Measurements from ENCODE around the gene MAP3K21.

GRCh38 chr1:233393926-233394680 is 66.6 kb downstream of the MAP3K21 start:
- no peak for TF ChIP-seq CTCF (conservative IDR thresholded peaks at IDR 0.05 in 1 of 2, IDR thresholded peaks at IDR 0.05 in 1 of 2; ENCODE audit: low read depth in 1 of 2, low read length in 2 of 2)
- TF ChIP-seq EZH2 (IDR thresholded peaks at IDR 0.05; ENCODE audit: low read length, missing control alignments): no peak

Data from fibroblast of lung (primary cell).